Cardiac septum (tissue), 1 donor: ENCODE data around the gene LMBR1. TPM values are rescaled to one million over a fixed set of nuclear protein-coding genes. Genes with fewer than 3 reads are reported as not detected.
"Not testable (repeated sequence)": the region's sequence is repeated elsewhere in the genome, so short reads cannot be mapped to it uniquely, and the experiment has no call there.

Experiments used
- DNase-seq: peaks from one replicate; pipeline ENCODE4 v3.0.0-alpha.2; 2020; ENCODE audit warnings: low spot score
- intact Hi-C: fragments of 100-400 bp; cut with DNase I; formaldehyde crosslinking; loops from one replicate; pipeline ENCODE4 v1.14.0; 2022
- total RNA-seq: library from RNA; stranded (reverse); fragmentation: NEBNext Ultra II Directional; extraction: Animal tissue kit (Norgen Biotek cat#: 25700); gene quantifications from one replicate; pipeline ENCODE4 v1.2.1, GENCODE V29; 2021
- donor health status: DM: no; HTN: no; CAD: no.

The LMBR1 gene
- total RNA-seq, 1 donor from 2014 or later: 40.3 TPM

GRCh38 chr7:156673454-156673853 lies 219.5 kb downstream of the LMBR1 start:
- intact Hi-C loops: no loop called here
- no peak for DNase-seq

- intact Hi-C loops: no loop called here
- no peak for DNase-seq
These were observed 223.8 kb downstream of the LMBR1 start for GRCh38 chr7:156669035-156669828.

GRCh38 chr7:156668130-156668741 lies 224.7 kb downstream of the LMBR1 start:
- intact Hi-C loops: no loop called here
- DNase-seq: no peak

- intact Hi-C loops: no loop called here
- no peak for DNase-seq
These were observed 225.9 kb downstream of the LMBR1 start for GRCh38 chr7:156667110-156667426.

GRCh38 chr7:156666368-156667109 lies 226.4 kb downstream of the LMBR1 start:
- no peak for DNase-seq
- intact Hi-C loops: no loop called here

GRCh38 chr7:156665101-156665500 lies 227.9 kb downstream of the LMBR1 start:
- no peak for DNase-seq
- intact Hi-C loops: no loop called here

GRCh38 chr7:156662277-156662676 lies 230.7 kb downstream of the LMBR1 start:
- intact Hi-C loops: no loop called here
- DNase-seq: no peak

- intact Hi-C loops: no loop called here
- DNase-seq: no peak
These were observed 231.3 kb downstream of the LMBR1 start for GRCh38 chr7:156661637-156662036.

GRCh38 chr7:156659961-156660360 lies 233.0 kb downstream of the LMBR1 start:
- intact Hi-C loops: no loop called here
- no peak for DNase-seq

- intact Hi-C loops: no loop called here
- DNase-seq: no peak
These were observed 233.8 kb downstream of the LMBR1 start for GRCh38 chr7:156659203-156659602.

- no peak for DNase-seq
- intact Hi-C loops: no loop called here
These were observed 235.3 kb downstream of the LMBR1 start for GRCh38 chr7:156657681-156658080.

GRCh38 chr7:156656598-156656997 lies 236.4 kb downstream of the LMBR1 start:
- intact Hi-C loops: no loop called here
- DNase-seq: no peak

GRCh38 chr7:156655983-156656382 lies 237.0 kb downstream of the LMBR1 start:
- intact Hi-C loops: no loop called here
- DNase-seq: no peak

GRCh38 chr7:156655251-156655650 lies 237.7 kb downstream of the LMBR1 start:
- intact Hi-C loops: no loop called here
- DNase-seq: no peak

GRCh38 chr7:156654511-156655234 lies 238.3 kb downstream of the LMBR1 start:
- intact Hi-C loops: no loop called here
- no peak for DNase-seq

GRCh38 chr7:156652886-156653568 lies 240.0 kb downstream of the LMBR1 start:
- intact Hi-C loops: no loop called here
- DNase-seq: no peak

- DNase-seq: no peak
- intact Hi-C loops: no loop called here
These were observed 241.5 kb downstream of the LMBR1 start for GRCh38 chr7:156651474-156651873.

- intact Hi-C loops: no loop called here
- no peak for DNase-seq
These were observed 242.9 kb downstream of the LMBR1 start for GRCh38 chr7:156650042-156650441.

- intact Hi-C loops: not testable (repeated sequence)
These were observed 245.7 kb downstream of the LMBR1 start for GRCh38 chr7:156647330-156647729.

More at GRCh38 chr7:156647330-156647729, 245.7 kb downstream of the LMBR1 start:
- not testable (repeated sequence) for DNase-seq
